Spleen (tissue), 11 donors: ENCODE data around the gene APOBR. TPM values are rescaled to one million over a fixed set of nuclear protein-coding genes. Genes with fewer than 3 reads are reported as not detected.

Experiments
- DNase-seq: peaks from one replicate; pipeline ENCODE4 v3.0.0-alpha.2; 2020
- H3K27ac ChIP-seq, 8 donors: fragments of 200-600 bp; sonication (generic) in 7 of 8; 1 replicate in 4 of 8; 2 replicates in 4 of 8; pipeline versions ENCODE4 v1.5.0 to v1.8.0; 2016 to 2021; ENCODE audit warnings: inconsistent platforms in 4 of 8, mild to moderate bottlenecking in 4 of 8, moderate library complexity in 1 of 8
- H3K27me3 ChIP-seq, 7 donors: fragments of 200-600 bp; sonication (generic) in 6 of 7; replicated peaks in 1 of 7; 1 replicate in 4 of 7; 2 replicates in 3 of 7; pipeline versions ENCODE4 v1.5.0 to v1.8.0; 2016 to 2021; ENCODE audit warnings: inconsistent platforms in 3 of 7, mild to moderate bottlenecking in 1 of 7
- H3K36me3 ChIP-seq, 6 donors: fragments of 200-600 bp; sonication (generic) in 5 of 6; 1 replicate in 4 of 6; 2 replicates in 2 of 6; pipeline versions ENCODE4 v1.5.0 to v1.8.0; 2016 to 2021; ENCODE audit warnings: inconsistent platforms in 2 of 6
- H3K4me1 ChIP-seq, 6 donors: fragments of 200-600 bp; sonication (generic) in 5 of 6; 1 replicate in 3 of 6; 2 replicates in 3 of 6; pipeline versions ENCODE4 v1.5.0 to v1.8.0; 2016 to 2021; ENCODE audit warnings: inconsistent platforms in 3 of 6
- H3K4me3 ChIP-seq, 8 donors: fragments of 200-600 bp; sonication (generic) in 7 of 8; 1 replicate in 4 of 8; 2 replicates in 4 of 8; pipeline versions ENCODE4 v1.5.0 to v1.8.0; 2016 to 2021; ENCODE audit warnings: inconsistent platforms in 4 of 8, mild to moderate bottlenecking in 4 of 8, moderate library complexity in 2 of 8
- H3K9me3 ChIP-seq, 8 donors: fragments of 200-600 bp; sonication (generic) in 7 of 8; 1 replicate in 4 of 8; 2 replicates in 4 of 8; pipeline versions ENCODE4 v1.5.0 to v1.8.0; 2016 to 2021; ENCODE audit warnings: inconsistent platforms in 4 of 8
- CTCF ChIP-seq, 11 experiments: fragments of 200-600 bp in 7 of 11; fragments of 450-650 bp in 4 of 11; sonication (generic) in 4 of 11; IDR thresholded peaks in 8 of 11; conservative IDR thresholded peaks in 3 of 11; 1 replicate in 7 of 11; 2 replicates in 4 of 11; pipeline versions ENCODE4 v1.4.0 to v1.8.0; 2016 to 2021; ENCODE audit warnings: antibody characterized with exemption in 11 of 11, inconsistent platforms in 4 of 11, mild to moderate bottlenecking in 1 of 11
- POLR2A ChIP-seq, 3 donors: fragments of 450-650 bp; IDR thresholded peaks; one replicate each; pipeline ENCODE4 v1.5.1; 2017; ENCODE audit warnings: antibody characterized with exemption in 3 of 3, mild to moderate bottlenecking in 1 of 3
- POLR2AphosphoS5 ChIP-seq, 3 donors: sonication (generic); formaldehyde crosslinking; IDR thresholded peaks; one replicate each; pipeline ENCODE4 v1.5.1; 2017; ENCODE audit warnings: antibody characterized with exemption in 3 of 3
- WGBS, 5 donors: extraction: QIAGEN DNeasy Blood & Tissue Kit in 3 of 5; methylation state at CpG; one replicate each; pipeline versions ENCODE4 v1.1.5 to v1.1.7; 2013 to 2018; 5-methylcytosine and 5-hydroxymethylcytosine counted together
- intact Hi-C: fragments of 100-400 bp; cut with DNase I; formaldehyde crosslinking; loops from one replicate; pipeline ENCODE4 v1.15.0; 2023; ENCODE audit warnings: low total_unique reads
- polyA plus RNA-seq, 3 donors: library from polyadenylated mRNA; stranded (reverse); fragments of 200-250 nt; gene quantifications; one replicate each; pipeline ENCODE4 v1.2.1, GENCODE V29; 2013
- total RNA-seq, 7 donors: library from RNA; depleted of rRNA in 3 of 7; stranded (reverse); fragments of >200 nt in 3 of 7; fragmentation: NEBNext Ultra II Directional in 4 of 7; extraction: Animal tissue kit (Norgen Biotek cat#: 25700) in 4 of 7; gene quantifications; one replicate each; pipeline versions ENCODE4 v1.1.0 to v1.2.1, GENCODE V29; 2016 to 2021
- donor health status: healthy with polysubstance abuse.
- donor health status: DM: no; HTN: no; CAD: no; lungs with moderate emphysema.
- donor health status: DM: no; HTN: no; CAD: no.
- donor health status: Bipolar disorder and iron deficiency.
- donor health status: healthy.
- donor health status: DM: no; HTN: no; CAD: no.
- donor health status: DM: yes; HTN: yes; CAD: no.

APOBR gene
- total and polyA plus RNA-seq, 10 donors = 3.3 to 58.4 (median 23.4) TPM

GRCh38 chr16:28527985-28528384 lies 33.5 kb downstream of the APOBR start:
- Histone ChIP-seq H3K27me3 (peaks cover 0 to 5% (median 0%) of the 10 kb centered on the region in 7 donors), H3K4me1 (peaks cover 0 to 20% (median 10%) of the 10 kb centered on the region in 6 donors), H3K4me3 (no peak overlapping the region), H3K36me3 (no peaks in the 10 kb centered on the region), H3K27ac (no peak overlapping the region), H3K9me3 (no peaks in the 10 kb centered on the region)
- intact Hi-C loops = no loop called here
- no peak for TF ChIP-seq POLR2AphosphoS5 (IDR thresholded peaks at IDR 0.05)
- TF ChIP-seq CTCF (IDR thresholded peaks at IDR 0.05 in 8 of 11, conservative IDR thresholded peaks at IDR 0.05 in 3 of 11) = no peak
- TF ChIP-seq POLR2A (IDR thresholded peaks at IDR 0.05) = no peak
- 86 to 91% (median 89%) methylated on average over 5 of the region's 5 CpGs for WGBS, 5 donors
- DNase-seq = no peak

- H3K36me3 ChIP-seq = no peaks in the 10 kb centered on the region
- H3K27ac ChIP-seq = no peak overlapping the region
- peaks cover 0 to 21% (median 11%) of the 10 kb centered on the region in 6 donors for H3K4me1 ChIP-seq
- WGBS, 5 donors = 77 to 90% (median 89%) methylated on average over 5 of the region's 5 CpGs
- intact Hi-C loops = no loop called here
- DNase-seq = no peak
- no peaks in the 10 kb centered on the region for H3K9me3 ChIP-seq
- TF ChIP-seq POLR2AphosphoS5 (IDR thresholded peaks at IDR 0.05) = no peak
- no peak for TF ChIP-seq POLR2A (IDR thresholded peaks at IDR 0.05)
- TF ChIP-seq CTCF (IDR thresholded peaks at IDR 0.05 in 8 of 11, conservative IDR thresholded peaks at IDR 0.05 in 3 of 11) = no peak
- H3K27me3 ChIP-seq = no peaks in the 10 kb centered on the region
- no peak overlapping the region for H3K4me3 ChIP-seq
These were observed 34.0 kb downstream of the APOBR start for GRCh38 chr16:28528463-28528867.

- intact Hi-C loops = no loop called here
- no peaks in the 10 kb centered on the region for H3K27me3 ChIP-seq
- no peaks in the 10 kb centered on the region for H3K36me3 ChIP-seq
- no peak for DNase-seq
- TF ChIP-seq POLR2A (IDR thresholded peaks at IDR 0.05) (no peak), CTCF (IDR thresholded peaks at IDR 0.05 in 8 of 11, conservative IDR thresholded peaks at IDR 0.05 in 3 of 11) (no peak), POLR2AphosphoS5 (IDR thresholded peaks at IDR 0.05) (no peak)
- H3K27ac ChIP-seq = no peak overlapping the region
- H3K9me3 ChIP-seq = no peaks in the 10 kb centered on the region
- H3K4me1 ChIP-seq = peaks cover 0 to 28% (median 16%) of the 10 kb centered on the region in 6 donors
- no peak overlapping the region for H3K4me3 ChIP-seq
These were observed 34.7 kb downstream of the APOBR start for GRCh38 chr16:28529124-28529523.

- DNase-seq = no peak
- TF ChIP-seq POLR2A (IDR thresholded peaks at IDR 0.05) (no peak), CTCF (IDR thresholded peaks at IDR 0.05 in 8 of 11, conservative IDR thresholded peaks at IDR 0.05 in 3 of 11) (no peak), POLR2AphosphoS5 (IDR thresholded peaks at IDR 0.05) (peak; percentile 51 to 70 (median 56))
- H3K4me3 ChIP-seq = no peak overlapping the region
- H3K36me3 ChIP-seq = no peaks in the 10 kb centered on the region
- H3K27ac ChIP-seq = peak overlapping the region in 6 of 8 donors; percentile 17 to 80 (median 70)
- intact Hi-C loops = no loop called here
- no peaks in the 10 kb centered on the region for H3K9me3 ChIP-seq
- H3K4me1 ChIP-seq = peaks cover 0 to 43% (median 28%) of the 10 kb centered on the region in 6 donors
- WGBS, 5 donors = 66 to 77% (median 76%) methylated on average over 9 of the region's 9 CpGs
- no peaks in the 10 kb centered on the region for H3K27me3 ChIP-seq
These were observed 37.6 kb downstream of the APOBR start for GRCh38 chr16:28531777-28532744.
